WERI-Rb-1 (cell line): Measurements from ENCODE around the gene TIAM1.

Experiments used
- DNase-seq: peaks from one replicate; pipeline ENCODE4 v3.0.0-alpha.2; 2020
- H3K27ac ChIP-seq: fragments of 250-450 bp; sonication (Bioruptor Pico); 2 replicates; pipeline ENCODE4 v1.5.1; 2020; ENCODE audit warnings: mild to moderate bottlenecking, moderate library complexity
- H3K27me3 ChIP-seq: fragments of 250-450 bp; sonication (Bioruptor Pico); 2 replicates; pipeline ENCODE4 v1.5.1; 2021; ENCODE audit warnings: mild to moderate bottlenecking, low read depth, moderate library complexity; ENCODE audit not compliant: insufficient read depth, severe bottlenecking
- H3K36me3 ChIP-seq: fragments of 250-450 bp; sonication (Bioruptor Pico); 2 replicates; pipeline ENCODE4 v1.5.1; 2020; ENCODE audit warnings: mild to moderate bottlenecking, moderate library complexity
- H3K4me3 ChIP-seq: 2 replicates; pipeline ENCODE4 v1.5.1; 2011; ENCODE audit warnings: low read depth, mild to moderate bottlenecking, control low read depth, low read length
- H3K9me3 ChIP-seq: fragments of 250-450 bp; sonication (Bioruptor Pico); 2 replicates; pipeline ENCODE4 v1.5.1; 2021; ENCODE audit warnings: mild to moderate bottlenecking, moderate library complexity; ENCODE audit not compliant: severe bottlenecking
- CTCF ChIP-seq: IDR thresholded peaks from 2 replicates; pipeline ENCODE4 v1.5.1; 2011; ENCODE audit warnings: low read depth, mild to moderate bottlenecking, control low read depth, inconsistent platforms, low read length

Gene TIAM1

GRCh38 chr21:31253684-31254083 is 90.4 kb downstream of the TIAM1 start:
- Histone ChIP-seq H3K9me3 (no peaks in the 10 kb centered on the region), H3K27ac (no peak overlapping the region), H3K4me3 (no peak overlapping the region), H3K36me3 (peaks cover 8% of the 10 kb centered on the region), H3K27me3 (no peaks in the 10 kb centered on the region)
- DNase-seq, result no peak
- TF ChIP-seq CTCF, result no peak

DNA sequence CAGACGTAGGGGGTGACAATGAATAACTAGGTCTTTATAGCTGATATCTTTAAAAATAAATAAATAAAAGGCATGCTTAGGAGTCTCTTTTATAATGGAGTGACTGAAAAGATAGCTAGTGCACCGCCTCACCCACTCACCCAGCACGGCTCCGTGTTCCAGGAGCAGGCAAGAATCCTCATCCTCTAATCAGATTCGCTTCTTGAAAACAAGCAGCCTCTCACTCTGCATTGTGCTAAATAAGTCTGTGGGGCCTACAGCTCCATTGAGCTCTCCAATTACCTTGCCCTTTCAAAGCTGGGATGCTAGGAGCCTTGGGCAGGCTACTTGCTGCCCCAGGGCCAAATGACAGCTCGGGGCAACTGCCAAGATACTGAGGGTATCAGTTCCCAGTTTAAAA is 91.5 kb downstream of the TIAM1 start:
- Histone ChIP-seq H3K27ac (no peak overlapping the region), H3K36me3 (peaks cover 8% of the 10 kb centered on the region), H3K27me3 (no peaks in the 10 kb centered on the region), H3K9me3 (no peaks in the 10 kb centered on the region), H3K4me3 (no peak overlapping the region)
- no peak for DNase-seq
- TF ChIP-seq CTCF, result no peak

- DNase-seq, result no peak
- peaks cover 8% of the 10 kb centered on the region for H3K36me3 ChIP-seq
- TF ChIP-seq CTCF, result no peak
- no peak overlapping the region for H3K4me3 ChIP-seq
- no peaks in the 10 kb centered on the region for H3K9me3 ChIP-seq
- H3K27ac ChIP-seq, result no peak overlapping the region
- no peaks in the 10 kb centered on the region for H3K27me3 ChIP-seq
Measured at GRCh38 chr21:31252091-31252490, 92.0 kb downstream of the TIAM1 start.

DNA sequence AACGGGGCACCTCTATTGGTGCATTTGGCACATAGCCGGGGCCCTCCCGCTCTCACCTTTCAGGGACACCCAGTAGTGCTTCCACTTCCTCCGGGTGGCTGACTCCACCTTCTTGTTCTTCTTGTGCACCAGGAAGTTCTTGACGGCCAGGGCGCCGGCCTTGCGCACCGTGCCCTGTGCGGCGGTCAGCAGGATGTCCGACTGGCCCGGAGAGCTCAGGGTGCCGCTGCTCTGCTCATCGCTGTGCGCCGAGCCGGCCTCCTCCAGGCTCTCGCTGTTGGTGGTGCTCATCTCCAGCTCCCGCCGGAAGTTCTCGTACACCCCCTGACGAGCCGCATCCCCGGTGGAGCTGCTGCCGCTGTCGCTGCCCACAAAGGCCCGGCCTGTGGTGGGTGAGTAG is 92.4 kb downstream of the TIAM1 start:
- H3K9me3 ChIP-seq, result no peaks in the 10 kb centered on the region
- no peaks in the 10 kb centered on the region for H3K27me3 ChIP-seq
- peaks cover 8% of the 10 kb centered on the region for H3K36me3 ChIP-seq
- no peak overlapping the region for H3K27ac ChIP-seq
- no peak for DNase-seq
- TF ChIP-seq CTCF, result no peak
- H3K4me3 ChIP-seq, result no peak overlapping the region

GRCh38 chr21:31248598-31248997 is 95.5 kb downstream of the TIAM1 start:
- Histone ChIP-seq H3K27ac (no peak overlapping the region), H3K4me3 (no peak overlapping the region), H3K27me3 (no peaks in the 10 kb centered on the region), H3K9me3 (no peaks in the 10 kb centered on the region), H3K36me3 (peaks cover 17% of the 10 kb centered on the region)
- DNase-seq, result no peak
- TF ChIP-seq CTCF, result no peak

GRCh38 chr21:31243611-31244010 is 100.5 kb downstream of the TIAM1 start:
- Histone ChIP-seq H3K36me3 (peaks cover 29% of the 10 kb centered on the region), H3K9me3 (no peaks in the 10 kb centered on the region), H3K4me3 (no peak overlapping the region), H3K27me3 (no peaks in the 10 kb centered on the region), H3K27ac (no peak overlapping the region)
- no peak for TF ChIP-seq CTCF
- DNase-seq, result no peak
